Stimulated activated CD4-positive, alpha-beta T cell treated with anti-CD3 and anti-CD28 coated beads, TNF-alpha, amount 100 ng/mL, for 4 hours (primary cell): ENCODE results near the gene TEPSIN.

ENCODE experiments used
- DNase-seq, 3 experiments: peaks; one replicate each; pipeline ENCODE4 v3.0.0-alpha.2; 2020; ENCODE audit warnings: low read depth in 3 of 3

The TEPSIN gene

GRCh38 chr17:81221371-81221841 lies 17.4 kb downstream of the TEPSIN start:
- DNase-seq = no peak

- no peak for DNase-seq
Measured at GRCh38 chr17:81219476-81220180, 19.2 kb downstream of the TEPSIN start.

GRCh38 chr17:81218991-81219390 lies 19.9 kb downstream of the TEPSIN start:
- DNase-seq = no peak

GRCh38 chr17:81218459-81218858 lies 20.4 kb downstream of the TEPSIN start:
- DNase-seq = no peak

- DNase-seq = no peak
Measured at GRCh38 chr17:81217491-81217890, 21.4 kb downstream of the TEPSIN start.

- DNase-seq = no peak
Measured at GRCh38 chr17:81213978-81214377, 24.9 kb downstream of the TEPSIN start.

- DNase-seq = no peak
Measured at GRCh38 chr17:81212365-81212764, 26.5 kb downstream of the TEPSIN start.

GRCh38 chr17:81210868-81211267 lies 28.0 kb downstream of the TEPSIN start:
- no peak for DNase-seq

- no peak for DNase-seq
Measured at GRCh38 chr17:81210466-81210865, 28.4 kb downstream of the TEPSIN start.

GRCh38 chr17:81209141-81209540 lies 29.7 kb downstream of the TEPSIN start:
- no peak for DNase-seq

- no peak for DNase-seq
Measured at GRCh38 chr17:81208651-81209050, 30.2 kb downstream of the TEPSIN start.

GRCh38 chr17:81207610-81208581 lies 31.0 kb downstream of the TEPSIN start:
- DNase-seq = no peak

- DNase-seq = no peak
Measured at GRCh38 chr17:81206657-81207056, 32.2 kb downstream of the TEPSIN start.

GRCh38 chr17:81206166-81206565 lies 32.7 kb downstream of the TEPSIN start:
- no peak for DNase-seq

- DNase-seq = no peak
Measured at GRCh38 chr17:81204578-81204977, 34.3 kb downstream of the TEPSIN start.

GRCh38 chr17:81203136-81203535 lies 35.7 kb downstream of the TEPSIN start:
- no peak for DNase-seq

- no peak for DNase-seq
Measured at GRCh38 chr17:81202318-81202717, 36.5 kb downstream of the TEPSIN start.

- no peak for DNase-seq
Measured at GRCh38 chr17:81200695-81201580, 37.9 kb downstream of the TEPSIN start.

GRCh38 chr17:81200201-81200600 lies 38.7 kb downstream of the TEPSIN start:
- no peak for DNase-seq

- DNase-seq = no peak
Measured at GRCh38 chr17:81199482-81199830, 39.4 kb downstream of the TEPSIN start.

GRCh38 chr17:81198826-81199481 lies 39.9 kb downstream of the TEPSIN start:
- DNase-seq = no peak
